ENCODE results near the gene ACTG2.
A peak's percentile ranks its signal among the peaks of the same experiment; 100 is the strongest.
"Not testable (repeated sequence)": the region's sequence is repeated elsewhere in the genome, so short reads cannot be mapped to it uniquely, and the experiment has no call there.

Gene ACTG2

GRCh38 chr2:73893764-73894474, 1.1 kb downstream of the ACTG2 start:
- DNase-seq: no peak

- no peak for DNase-seq
Measured at GRCh38 chr2:73894475-73894850, 1.7 kb downstream of the ACTG2 start.

DNA sequence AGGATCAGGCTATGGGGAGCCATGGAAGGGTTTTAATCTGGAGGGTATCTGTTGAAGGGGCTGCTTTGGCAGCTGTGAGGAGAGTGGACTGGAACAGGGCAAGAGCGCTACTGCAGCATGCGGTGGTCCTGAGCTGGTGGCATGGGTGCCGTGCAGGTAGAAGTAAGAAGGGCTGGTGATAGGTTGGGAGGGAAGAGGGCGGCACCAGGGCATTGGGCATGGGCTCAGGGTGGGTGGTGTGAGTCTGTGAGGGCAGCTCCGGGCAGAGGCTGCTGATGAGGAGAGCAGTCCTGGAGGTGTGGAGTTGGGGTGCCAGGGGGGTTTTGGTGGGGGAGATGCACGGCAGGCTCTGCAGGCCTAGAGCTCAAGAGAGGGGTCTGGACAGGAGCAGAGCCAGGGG, 2.1 kb downstream of the ACTG2 start:
- DNase-seq: no peak

GRCh38 chr2:73895473-73895872, 2.7 kb downstream of the ACTG2 start:
- DNase-seq: no peak

GRCh38 chr2:73896362-73897239, 3.8 kb downstream of the ACTG2 start:
- DNase-seq: no peak

DNA sequence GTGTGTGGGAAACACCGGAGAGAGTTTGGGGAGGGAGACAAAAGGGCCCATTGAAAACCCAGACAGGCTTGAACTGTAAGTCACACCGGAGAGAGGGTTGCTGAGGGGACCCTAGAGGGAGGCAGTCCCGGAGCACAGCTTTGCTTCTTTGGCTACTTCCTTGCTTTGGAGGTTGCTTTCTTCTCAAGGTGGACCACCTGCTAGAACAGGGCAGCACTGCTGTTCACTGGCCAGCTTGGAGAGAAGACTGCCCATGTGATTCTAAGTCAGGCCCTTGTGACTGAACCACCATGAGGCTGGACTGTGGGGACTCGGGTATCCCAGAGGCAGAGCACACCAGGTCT, 4.4 kb downstream of the ACTG2 start:
- DNase-seq: no peak

GRCh38 chr2:73897934-73898333, 5.1 kb downstream of the ACTG2 start:
- no peak for DNase-seq

- DNase-seq: no peak
Measured at GRCh38 chr2:73899801-73900336, 7.1 kb downstream of the ACTG2 start.

DNA sequence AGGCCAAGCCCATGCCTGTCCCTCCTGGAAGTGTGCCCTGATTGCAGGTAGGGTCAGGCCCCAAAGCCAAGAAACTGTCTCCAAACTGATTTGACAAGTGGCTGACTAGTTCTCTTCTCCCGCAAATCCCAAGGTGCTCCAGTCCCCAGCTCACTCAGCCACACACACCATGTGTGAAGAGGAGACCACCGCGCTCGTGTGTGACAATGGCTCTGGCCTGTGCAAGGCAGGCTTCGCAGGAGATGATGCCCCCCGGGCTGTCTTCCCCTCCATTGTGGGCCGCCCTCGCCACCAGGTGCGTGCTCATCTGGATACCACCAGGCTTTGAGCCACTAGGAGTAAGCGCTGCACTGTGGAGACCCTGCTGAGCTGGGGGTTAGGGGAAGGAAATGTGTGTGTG, 8.3 kb downstream of the ACTG2 start:
- DNase-seq: no peak

GRCh38 chr2:73902284-73902683, 9.5 kb downstream of the ACTG2 start:
- DNase-seq: no peak

DNA sequence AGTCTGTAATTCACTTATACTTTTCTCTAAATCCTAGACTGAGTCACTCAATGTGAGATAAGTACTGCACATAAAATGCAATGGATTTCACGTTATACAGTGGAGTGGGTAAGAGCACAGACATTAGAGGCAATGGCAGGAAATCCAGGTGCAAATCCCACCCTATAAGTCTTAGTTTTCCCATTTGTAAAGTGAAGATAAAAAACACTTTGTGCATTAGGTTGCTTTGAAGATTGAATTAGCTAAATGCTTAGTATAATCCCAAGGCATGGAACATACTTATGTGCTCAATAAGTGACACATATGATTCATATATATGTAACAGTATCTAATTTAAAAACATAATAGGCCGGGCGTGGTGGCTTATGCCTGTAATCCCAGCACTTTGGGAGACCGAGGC, 10.5 kb downstream of the ACTG2 start:
- DNase-seq: no peak

DNA sequence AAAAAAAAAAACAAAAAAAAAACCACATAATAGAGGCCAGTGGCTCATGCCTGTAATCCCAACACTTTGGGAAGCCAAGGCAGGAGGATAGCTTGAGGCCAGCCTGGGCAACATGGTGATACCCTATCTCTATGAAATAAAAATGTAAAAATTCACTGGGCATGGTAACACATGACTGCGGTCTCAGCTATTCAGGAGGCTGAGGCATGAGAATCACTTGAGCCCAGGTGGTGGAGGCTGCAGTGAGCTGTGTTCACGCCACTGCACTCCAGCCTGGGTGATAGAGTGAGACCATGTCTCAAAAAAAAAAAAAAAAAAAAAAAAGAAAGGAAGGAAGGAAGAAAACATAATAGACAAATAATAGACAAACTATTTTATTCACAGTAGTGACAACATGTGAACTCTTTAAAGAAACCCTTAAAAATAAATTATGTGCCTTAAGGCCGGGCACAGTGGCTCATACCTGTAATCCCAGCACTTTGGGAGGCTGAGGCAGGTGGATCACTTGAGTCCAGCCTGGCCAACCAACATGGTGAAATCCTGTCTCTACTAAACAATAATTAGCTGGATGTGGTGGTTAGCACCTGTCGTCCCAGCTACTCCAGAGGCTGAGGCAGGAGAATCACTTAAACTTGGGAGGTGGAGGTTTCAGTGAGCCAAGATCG, 11.3 kb downstream of the ACTG2 start:
- not testable (repeated sequence) for DNase-seq

DNA sequence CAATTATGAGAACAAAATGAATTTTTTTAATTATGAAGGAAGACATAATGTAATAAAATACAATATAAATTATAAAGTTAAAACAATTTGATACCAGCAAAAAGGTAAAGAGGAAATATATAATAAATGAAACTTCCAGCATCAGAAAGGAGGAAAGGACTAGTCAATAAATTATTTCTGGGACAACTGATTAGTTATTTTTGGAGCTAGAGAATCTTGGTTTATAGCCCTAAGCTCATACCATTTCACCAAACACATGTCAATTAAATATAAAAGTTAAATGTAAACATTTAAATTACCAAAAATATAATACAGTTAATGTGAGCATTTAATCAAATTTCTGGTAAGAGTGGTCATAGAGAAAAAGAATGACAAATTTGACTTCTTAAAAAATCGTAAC, 12.1 kb downstream of the ACTG2 start:
- DNase-seq: no peak

DNA sequence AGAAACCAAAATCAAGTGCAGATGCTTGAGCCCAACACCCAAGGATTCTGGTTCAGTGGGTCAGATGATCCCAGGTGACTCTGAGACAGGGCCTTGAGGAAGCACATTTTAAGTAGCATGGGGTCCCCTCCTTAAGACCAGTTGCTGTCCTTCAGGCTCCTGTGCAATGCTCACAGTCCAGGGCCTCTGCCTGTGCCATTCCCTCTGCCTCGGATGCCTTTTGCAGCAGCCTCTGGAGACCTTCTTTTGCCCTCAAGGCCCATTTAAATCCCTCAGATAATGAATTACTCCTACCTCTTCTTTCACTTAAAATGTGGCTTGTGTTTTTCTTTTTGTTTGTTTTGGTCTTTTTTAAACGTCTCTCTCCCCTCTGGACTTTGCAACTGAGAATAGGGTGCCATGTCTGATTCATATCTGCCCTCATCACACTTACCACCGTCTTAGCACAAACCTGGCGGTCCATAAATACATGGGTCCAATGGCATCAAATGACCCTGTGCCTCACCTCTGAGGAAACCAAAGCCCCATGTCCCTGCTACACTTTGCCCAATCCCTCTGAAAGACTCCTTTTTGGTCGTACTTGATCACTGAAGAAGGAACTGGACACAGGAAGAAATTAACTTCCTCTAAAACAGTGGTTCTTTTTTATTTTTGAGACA, 14.2 kb downstream of the ACTG2 start:
- DNase-seq: peak; percentile 8 to 16

- peak in 1 of 2 experiments; percentile 21 for DNase-seq
Measured at GRCh38 chr2:73907840-73908452, 15.1 kb downstream of the ACTG2 start.

GRCh38 chr2:73908689-73909652, 16.2 kb downstream of the ACTG2 start:
- no peak for DNase-seq

- DNase-seq: no peak
Measured at GRCh38 chr2:73910873-73911547, 18.2 kb downstream of the ACTG2 start.

DNA sequence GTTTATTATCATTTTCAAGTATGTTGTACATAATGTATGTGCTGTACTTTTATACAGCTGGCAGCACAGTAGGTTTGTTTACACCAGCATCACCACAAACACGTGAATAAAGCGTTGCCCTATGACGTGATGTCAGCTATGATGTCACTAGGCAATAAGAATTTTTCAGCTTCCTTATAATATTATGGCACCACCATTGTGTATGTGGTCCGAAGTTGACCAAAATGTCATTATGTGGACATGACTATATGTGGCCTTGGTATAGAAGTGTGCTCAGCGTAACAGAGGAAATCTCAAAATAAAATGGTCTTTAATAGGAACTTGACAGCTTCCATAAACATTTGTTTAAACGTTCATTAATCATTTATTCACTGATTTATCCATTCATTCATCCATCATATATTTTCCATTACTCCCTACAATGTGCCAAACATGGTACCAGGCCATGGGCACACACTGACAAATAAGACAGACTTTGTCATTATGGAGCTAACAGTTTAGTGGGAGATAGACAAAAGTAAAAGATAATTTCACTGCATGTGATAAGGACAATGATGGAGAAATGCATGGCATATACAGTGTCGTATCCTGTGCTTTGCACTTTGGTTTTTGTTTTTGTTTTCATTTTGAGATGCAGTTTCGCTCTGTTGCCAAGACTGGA, 18.9 kb downstream of the ACTG2 start:
- DNase-seq: no peak

DNA sequence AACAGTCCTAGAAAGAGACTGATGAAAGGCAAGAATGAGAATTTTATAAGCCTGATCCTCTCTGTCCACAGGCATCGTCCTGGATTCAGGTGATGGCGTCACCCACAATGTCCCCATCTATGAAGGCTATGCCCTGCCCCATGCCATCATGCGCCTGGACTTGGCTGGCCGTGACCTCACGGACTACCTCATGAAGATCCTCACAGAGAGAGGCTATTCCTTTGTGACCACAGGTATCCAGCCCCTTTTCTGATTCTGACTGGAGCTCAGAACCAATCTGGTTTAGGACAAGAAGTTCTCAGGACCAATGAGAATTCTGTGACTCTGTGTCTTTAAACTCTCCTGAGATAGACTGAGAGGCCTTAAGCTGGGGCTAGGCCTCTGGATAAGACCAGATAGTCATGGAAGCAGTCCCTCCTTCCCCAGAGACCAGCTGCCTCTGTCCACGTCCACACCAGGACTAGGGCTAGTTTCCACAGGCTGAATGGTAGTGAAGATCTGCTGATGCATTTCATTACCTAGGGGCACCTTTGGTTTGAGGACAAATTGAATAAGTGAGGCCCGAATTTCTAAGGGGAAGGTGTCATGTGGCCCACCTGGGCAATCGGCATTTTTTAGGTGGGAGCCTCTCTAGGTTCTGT, 20.7 kb downstream of the ACTG2 start:
- DNase-seq: no peak

DNA sequence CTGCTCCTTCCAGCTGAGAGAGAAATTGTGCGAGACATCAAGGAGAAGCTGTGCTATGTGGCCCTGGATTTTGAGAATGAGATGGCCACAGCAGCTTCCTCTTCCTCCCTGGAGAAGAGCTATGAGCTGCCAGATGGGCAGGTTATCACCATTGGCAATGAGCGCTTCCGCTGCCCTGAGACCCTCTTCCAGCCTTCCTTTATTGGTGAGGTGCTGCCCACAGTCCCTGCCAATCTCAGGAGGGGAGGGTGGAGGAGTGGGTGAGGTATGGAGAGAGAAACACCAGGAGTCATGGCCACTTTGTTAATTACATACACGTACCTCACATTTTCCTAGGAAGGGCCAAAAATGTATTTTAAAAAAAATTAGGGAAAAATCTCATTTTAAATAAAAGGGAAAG, 21.9 kb downstream of the ACTG2 start:
- no peak for DNase-seq
